ENCODE measurements around the gene RNF31.

Gene RNF31

GRCh38 chr14:24122898-24123297 lies 24.4 kb upstream of the RNF31 start:
- H2BK15ac ChIP-seq (ENCODE audit: low read length), result no peak overlapping the region

GRCh38 chr14:24123424-24124417 lies 23.6 kb upstream of the RNF31 start:
- Histone ChIP-seq H3K18ac (ENCODE audit: low read length) (no peak overlapping the region), H3K14ac (ENCODE audit: low read length) (no peak overlapping the region), H3K27ac (replicated peaks; ENCODE audit: low read length) (no peak overlapping the region), H2BK15ac (ENCODE audit: low read length) (no peak overlapping the region), H2BK120ac (ENCODE audit: low read depth, low read length) (no peak overlapping the region), H3K79me1 (ENCODE audit: low read depth, low read length) (no peaks in the 10 kb centered on the region), H3K9me3 (replicated peaks in 1 of 2; ENCODE audit: control insufficient read depth in 2 of 2, insufficient read depth in 1 of 2, low read depth in 1 of 2, low read length in 2 of 2) (no peaks in the 10 kb centered on the region), H2BK5ac (ENCODE audit: low read length) (no peak overlapping the region), H4K8ac (ENCODE audit: low read depth, low read length) (no peak overlapping the region), H3K4me2 (ENCODE audit: insufficient read depth, low read length, poor library complexity, severe bottlenecking) (no peak overlapping the region), H2AK5ac (ENCODE audit: low read depth, low read length) (no peak overlapping the region), H3K36me3 (replicated peaks in 1 of 2; ENCODE audit: control insufficient read depth in 2 of 2, insufficient read depth in 2 of 2, low read length in 2 of 2) (peaks cover 26 to 44% of the 10 kb centered on the region in 2 donors), H3K4ac (ENCODE audit: low read length) (no peak overlapping the region), H3K4me3 (ENCODE audit: low read length in 2 of 2) (peak overlapping the region in 1 of 2 donors; percentile 33), H3K9ac (ENCODE audit: low read depth, low read length, poor library complexity) (no peak overlapping the region), H2BK12ac (ENCODE audit: low read length) (no peak overlapping the region), H2AFZ (ENCODE audit: low read length) (no peak overlapping the region), H3K27me3 (ENCODE audit: control insufficient read depth in 3 of 3, insufficient read depth in 3 of 3, low read depth in 1 of 3, low read length in 3 of 3) (no peaks in the 10 kb centered on the region), H3K4me1 (ENCODE audit: control insufficient read depth in 2 of 2, insufficient read depth in 1 of 2, low read depth in 1 of 2, low read length in 2 of 2) (no peaks in the 10 kb centered on the region), H4K91ac (ENCODE audit: low read depth, low read length, poor library complexity) (no peak overlapping the region), H3K23ac (ENCODE audit: low read depth, low read length, poor library complexity) (no peak overlapping the region)
- no peak for DNase-seq (ENCODE audit: low spot score)
- no CpG with 5 or more reads among the region's 9 CpGs for WGBS, 2 donors (ENCODE audit: extremely low coverage in 2 of 2, insufficient read length in 2 of 2, insufficient replicate concordance in 1 of 2)

More at GRCh38 chr14:24122898-24123297, 24.4 kb upstream of the RNF31 start:
- no peak overlapping the region for H2AFZ ChIP-seq (ENCODE audit: low read length)
- no peak overlapping the region for H2BK120ac ChIP-seq (ENCODE audit: low read depth, low read length)
- no peak overlapping the region for H3K4ac ChIP-seq (ENCODE audit: low read length)
- no peak overlapping the region for H4K91ac ChIP-seq (ENCODE audit: low read depth, low read length, poor library complexity)
- no peaks in the 10 kb centered on the region for H3K9me3 ChIP-seq (replicated peaks in 1 of 2; ENCODE audit: control insufficient read depth in 2 of 2, insufficient read depth in 1 of 2, low read depth in 1 of 2, low read length in 2 of 2)
- H3K27ac ChIP-seq (replicated peaks; ENCODE audit: low read length), result no peak overlapping the region
- DNase-seq (ENCODE audit: low spot score), result no peak
- no peak overlapping the region for H2BK5ac ChIP-seq (ENCODE audit: low read length)
- no peak overlapping the region for H2AK5ac ChIP-seq (ENCODE audit: low read depth, low read length)
- H3K4me2 ChIP-seq (ENCODE audit: insufficient read depth, low read length, poor library complexity, severe bottlenecking), result no peak overlapping the region
- peak overlapping the region; percentile 35 for H3K23ac ChIP-seq (ENCODE audit: low read depth, low read length, poor library complexity)
- peak overlapping the region; percentile 27 for H3K9ac ChIP-seq (ENCODE audit: low read depth, low read length, poor library complexity)
- no peaks in the 10 kb centered on the region for H3K4me1 ChIP-seq (ENCODE audit: control insufficient read depth in 2 of 2, insufficient read depth in 1 of 2, low read depth in 1 of 2, low read length in 2 of 2)
- H2BK12ac ChIP-seq (ENCODE audit: low read length), result no peak overlapping the region
- H3K4me3 ChIP-seq (ENCODE audit: low read length in 2 of 2), result no peak overlapping the region
- WGBS, 2 donors (ENCODE audit: extremely low coverage in 2 of 2, insufficient read length in 2 of 2, insufficient replicate concordance in 1 of 2), result no CpG with 5 or more reads among the region's 8 CpGs
- no peak overlapping the region for H3K18ac ChIP-seq (ENCODE audit: low read length)
- peaks cover 30 to 53% of the 10 kb centered on the region in 2 donors for H3K36me3 ChIP-seq (replicated peaks in 1 of 2; ENCODE audit: control insufficient read depth in 2 of 2, insufficient read depth in 2 of 2, low read length in 2 of 2)
- no peak overlapping the region for H3K14ac ChIP-seq (ENCODE audit: low read length)
- no peak overlapping the region for H4K8ac ChIP-seq (ENCODE audit: low read depth, low read length)
- no peaks in the 10 kb centered on the region for H3K27me3 ChIP-seq (ENCODE audit: control insufficient read depth in 3 of 3, insufficient read depth in 3 of 3, low read depth in 1 of 3, low read length in 3 of 3)
- H3K79me1 ChIP-seq (ENCODE audit: low read depth, low read length), result no peaks in the 10 kb centered on the region

- no peak overlapping the region for H3K23ac ChIP-seq (ENCODE audit: low read depth, low read length, poor library complexity)
- no peak overlapping the region for H3K27ac ChIP-seq (replicated peaks; ENCODE audit: low read length)
- no peak overlapping the region for H3K18ac ChIP-seq (ENCODE audit: low read length)
- no peaks in the 10 kb centered on the region for H3K79me1 ChIP-seq (ENCODE audit: low read depth, low read length)
- no peak overlapping the region for H4K8ac ChIP-seq (ENCODE audit: low read depth, low read length)
- H3K14ac ChIP-seq (ENCODE audit: low read length), result no peak overlapping the region
- H2AK5ac ChIP-seq (ENCODE audit: low read depth, low read length), result no peak overlapping the region
- H3K27me3 ChIP-seq (ENCODE audit: control insufficient read depth in 3 of 3, insufficient read depth in 3 of 3, low read depth in 1 of 3, low read length in 3 of 3), result no peaks in the 10 kb centered on the region
- H2BK5ac ChIP-seq (ENCODE audit: low read length), result no peak overlapping the region
- H2BK15ac ChIP-seq (ENCODE audit: low read length), result no peak overlapping the region
- H3K4me3 ChIP-seq (ENCODE audit: low read length in 2 of 2), result no peak overlapping the region
- no peak overlapping the region for H3K9ac ChIP-seq (ENCODE audit: low read depth, low read length, poor library complexity)
- H3K36me3 ChIP-seq (replicated peaks in 1 of 2; ENCODE audit: control insufficient read depth in 2 of 2, insufficient read depth in 2 of 2, low read length in 2 of 2), result peaks cover 9 to 16% of the 10 kb centered on the region in 2 donors
- no peak overlapping the region for H4K91ac ChIP-seq (ENCODE audit: low read depth, low read length, poor library complexity)
- no peak overlapping the region for H3K4ac ChIP-seq (ENCODE audit: low read length)
- H2BK12ac ChIP-seq (ENCODE audit: low read length), result no peak overlapping the region
- no peak overlapping the region for H3K4me2 ChIP-seq (ENCODE audit: insufficient read depth, low read length, poor library complexity, severe bottlenecking)
- no peaks in the 10 kb centered on the region for H3K4me1 ChIP-seq (ENCODE audit: control insufficient read depth in 2 of 2, insufficient read depth in 1 of 2, low read depth in 1 of 2, low read length in 2 of 2)
- no peak for DNase-seq (ENCODE audit: low spot score)
- H2BK120ac ChIP-seq (ENCODE audit: low read depth, low read length), result no peak overlapping the region
- H3K9me3 ChIP-seq (replicated peaks in 1 of 2; ENCODE audit: control insufficient read depth in 2 of 2, insufficient read depth in 1 of 2, low read depth in 1 of 2, low read length in 2 of 2), result no peaks in the 10 kb centered on the region
- H2AFZ ChIP-seq (ENCODE audit: low read length), result no peak overlapping the region
These were observed 20.4 kb upstream of the RNF31 start for GRCh38 chr14:24126939-24127338.

GRCh38 chr14:24127673-24128072 lies 19.6 kb upstream of the RNF31 start:
- Histone ChIP-seq H3K27me3 (ENCODE audit: control insufficient read depth in 3 of 3, insufficient read depth in 3 of 3, low read depth in 1 of 3, low read length in 3 of 3) (no peaks in the 10 kb centered on the region), H3K36me3 (replicated peaks in 1 of 2; ENCODE audit: control insufficient read depth in 2 of 2, insufficient read depth in 2 of 2, low read length in 2 of 2) (peaks cover 8 to 12% of the 10 kb centered on the region in 2 donors), H3K4me1 (ENCODE audit: control insufficient read depth in 2 of 2, insufficient read depth in 1 of 2, low read depth in 1 of 2, low read length in 2 of 2) (no peaks in the 10 kb centered on the region), H3K4me3 (ENCODE audit: low read length in 2 of 2) (no peak overlapping the region), H4K91ac (ENCODE audit: low read depth, low read length, poor library complexity) (no peak overlapping the region), H3K9ac (ENCODE audit: low read depth, low read length, poor library complexity) (no peak overlapping the region), H2BK5ac (ENCODE audit: low read length) (no peak overlapping the region), H3K4me2 (ENCODE audit: insufficient read depth, low read length, poor library complexity, severe bottlenecking) (no peak overlapping the region), H2BK120ac (ENCODE audit: low read depth, low read length) (no peak overlapping the region), H3K23ac (ENCODE audit: low read depth, low read length, poor library complexity) (no peak overlapping the region), H3K9me3 (replicated peaks in 1 of 2; ENCODE audit: control insufficient read depth in 2 of 2, insufficient read depth in 1 of 2, low read depth in 1 of 2, low read length in 2 of 2) (no peaks in the 10 kb centered on the region), H3K14ac (ENCODE audit: low read length) (no peak overlapping the region), H4K8ac (ENCODE audit: low read depth, low read length) (no peak overlapping the region), H3K27ac (replicated peaks; ENCODE audit: low read length) (no peak overlapping the region), H3K18ac (ENCODE audit: low read length) (no peak overlapping the region), H2AK5ac (ENCODE audit: low read depth, low read length) (no peak overlapping the region), H2BK12ac (ENCODE audit: low read length) (no peak overlapping the region), H2BK15ac (ENCODE audit: low read length) (no peak overlapping the region), H3K4ac (ENCODE audit: low read length) (no peak overlapping the region), H2AFZ (ENCODE audit: low read length) (no peak overlapping the region), H3K79me1 (ENCODE audit: low read depth, low read length) (no peaks in the 10 kb centered on the region)
- no peak for DNase-seq (ENCODE audit: low spot score)
- WGBS, 2 donors (ENCODE audit: extremely low coverage in 2 of 2, insufficient read length in 2 of 2, insufficient replicate concordance in 1 of 2), result no CpG with 5 or more reads among the region's 2 CpGs

All from neuronal stem cell (in vitro differentiated cells).